CD4-positive, alpha-beta T cell treated with Interleukin-15 for 4 hours (primary cell): Measurements from ENCODE around the gene NDUFA7.

Experiments used
- DNase-seq: peaks from one replicate; pipeline ENCODE4 v3.0.0-alpha.2; 2020; ENCODE audit warnings: low spot score

NDUFA7 gene

GRCh38 chr19:8262431-8262830, 58.7 kb downstream of the NDUFA7 start:
- no peak for DNase-seq

- no peak for DNase-seq
Measured at GRCh38 chr19:8261881-8262280, 59.3 kb downstream of the NDUFA7 start.

GRCh38 chr19:8261347-8261746, 59.8 kb downstream of the NDUFA7 start:
- no peak for DNase-seq
